Keratinocyte (primary cell): Measurements from ENCODE around the gene SLC12A8. TPM values are rescaled to one million over a fixed set of nuclear protein-coding genes. Genes with fewer than 3 reads are reported as not detected.
A peak's percentile ranks its signal among the peaks of the same experiment; 100 is the strongest.

Source experiments
- DNase-seq: peaks from one replicate; pipeline ENCODE4 v3.0.0-alpha.2; 2011; ENCODE audit warnings: low read depth, missing footprints, low spot score
- FAIRE-seq: peaks from 2 replicates; lab custom pipeline; 2011; peaks lifted over from hg19 to GRCh38; lab: Jason Lieb, UNC
- H2AFZ ChIP-seq: 2 replicates; pipeline ENCODE4 v1.6.0; 2012; ENCODE audit warnings: low read length, control low read depth, inconsistent platforms; ENCODE audit not compliant: control insufficient read depth
- H3K27ac ChIP-seq: 2 replicates; pipeline ENCODE4 v1.5.1; 2011; ENCODE audit warnings: low read length; ENCODE audit not compliant: control insufficient read depth, insufficient read depth
- H3K27me3 ChIP-seq: 3 replicates; pipeline ENCODE4 v1.6.0; 2011; ENCODE audit warnings: low read length; ENCODE audit not compliant: control insufficient read depth, insufficient read depth; ENCODE audit errors: extremely low read depth
- H3K36me3 ChIP-seq, 2 experiments: 2 replicates in 1 of 2; 3 replicates in 1 of 2; pipeline ENCODE4 v1.5.1; 2011; ENCODE audit warnings: low read length in 2 of 2, mild to moderate bottlenecking in 1 of 2; ENCODE audit not compliant: control insufficient read depth in 2 of 2, insufficient read depth in 2 of 2; ENCODE audit errors: extremely low read depth in 1 of 2
- H3K4me1 ChIP-seq: 3 replicates; pipeline ENCODE4 v1.5.1; 2011; ENCODE audit warnings: low read length; ENCODE audit not compliant: control insufficient read depth, insufficient read depth; ENCODE audit errors: extremely low read depth
- H3K4me2 ChIP-seq: 3 replicates; pipeline ENCODE4 v1.6.0; 2011; ENCODE audit warnings: low read depth, low read length; ENCODE audit not compliant: control insufficient read depth, insufficient read depth; ENCODE audit errors: extremely low read depth
- H3K4me3 ChIP-seq, 3 experiments: fragments of 200-600 bp in 1 of 3; sonication (generic) in 1 of 3; 2 replicates in 2 of 3; 3 replicates in 1 of 3; pipeline ENCODE4 v1.5.1; 2011 to 2016; ENCODE audit warnings: low read length in 3 of 3, mild to moderate bottlenecking in 3 of 3, control low read depth in 2 of 3, inconsistent platforms in 1 of 3, low read depth in 1 of 3, mixed read lengths in 1 of 3, mixed run types in 1 of 3, moderate library complexity in 1 of 3; ENCODE audit not compliant: control insufficient read depth in 2 of 3, insufficient read depth in 2 of 3; ENCODE audit errors: extremely low read depth in 1 of 3
- H3K79me2 ChIP-seq: 2 replicates; pipeline ENCODE4 v1.6.0; 2012; ENCODE audit warnings: low read length; ENCODE audit not compliant: control insufficient read depth, insufficient read depth
- H3K9ac ChIP-seq: 3 replicates; pipeline ENCODE4 v1.6.0; 2011; ENCODE audit warnings: low read length; ENCODE audit not compliant: control insufficient read depth, insufficient read depth; ENCODE audit errors: extremely low read depth
- H3K9me1 ChIP-seq: 3 replicates; pipeline ENCODE4 v1.6.0; 2011; ENCODE audit warnings: low read length; ENCODE audit not compliant: control insufficient read depth, insufficient read depth; ENCODE audit errors: extremely low read depth
- H3K9me3 ChIP-seq: 2 replicates; pipeline ENCODE4 v1.5.1; 2012; ENCODE audit warnings: low read depth, low read length; ENCODE audit not compliant: control insufficient read depth
- H4K20me1 ChIP-seq: 3 replicates; pipeline ENCODE4 v1.6.0; 2011; ENCODE audit warnings: low read length; ENCODE audit not compliant: control insufficient read depth, insufficient read depth; ENCODE audit errors: extremely low read depth
- CTCF ChIP-seq, 3 experiments: IDR thresholded peaks in 1 of 3; conservative IDR thresholded peaks in 1 of 3; optimal IDR thresholded peaks in 1 of 3; 2 replicates in 2 of 3; 3 replicates in 1 of 3; pipeline versions ENCODE3 to v1.5.1; 2011; ENCODE audit warnings: low read length in 3 of 3, mild to moderate bottlenecking in 3 of 3, moderate library complexity in 2 of 3, control low read depth in 1 of 3, inconsistent platforms in 1 of 3; ENCODE audit not compliant: insufficient read depth in 2 of 3; ENCODE audit errors: extremely low read depth in 1 of 3
- EZH2 ChIP-seq: IDR thresholded peaks from one replicate; pipeline ENCODE4 v1.6.1; 2012; ENCODE audit warnings: inconsistent platforms, mild to moderate bottlenecking, low read length, moderate library complexity
- dilution Hi-C: fragments of 300-500 bp; cut with MboI; formaldehyde crosslinking; loops from one replicate; pipeline ENCODE4 v1.7.0; 2020; ENCODE audit warnings: low sequenced_read_pairs; ENCODE audit not compliant: extremely low pct_ligation_motif_present
- polyA plus RNA-seq, 5 experiments: library from polyadenylated mRNA; depleted of rRNA in 3 of 5; stranded (reverse) in 3 of 5; stranded (forward) in 1 of 5; unstranded in 1 of 5; fragments of >200 nt; gene quantifications; 1 replicate in 1 of 5; 2 replicates in 3 of 5; 3 replicates in 1 of 5; pipeline versions ENCODE4 v1.2.1 to v1.2.3, GENCODE V29; 2011 to 2012; ENCODE audit warnings: missing spikeins in 2 of 5, low read depth in 1 of 5, low replicate concordance in 1 of 5

Gene SLC12A8
- polyA plus RNA-seq, 1 donor (not counting 4 experiments of a cell fraction or from before 2014, with no cell fraction given): 6.9 TPM

- Histone ChIP-seq H3K9me1 (no peaks in the 10 kb centered on the region), H3K27ac (no peak overlapping the region), H3K4me1 (peaks cover 15% of the 10 kb centered on the region), H3K27me3 (no peaks in the 10 kb centered on the region), H3K9me3 (no peaks in the 10 kb centered on the region), H3K4me3 (no peak overlapping the region), H3K36me3 (peaks cover 3 to 5% of the 10 kb centered on the region in 2 experiments), H3K9ac (no peak overlapping the region), H3K4me2 (no peak overlapping the region), H2AFZ (no peak overlapping the region), H3K79me2 (no peaks in the 10 kb centered on the region), H4K20me1 (no peaks in the 10 kb centered on the region)
- DNase-seq (no peak), FAIRE-seq (no peak)
- TF ChIP-seq EZH2 (no peak), CTCF (optimal IDR thresholded peaks at IDR 0.05 in 1 of 3, IDR thresholded peaks at IDR 0.05 in 1 of 3, conservative IDR thresholded peaks at IDR 0.05 in 1 of 3; ENCODE audit: extremely low read depth in 1 of 3, insufficient read depth in 2 of 3, low read length in 3 of 3) (no peak)
- dilution Hi-C loops: no loop called here
Measured at GRCh38 chr3:125234831-125235230, 22.3 kb upstream of the SLC12A8 start.

- Histone ChIP-seq H3K4me2 (peak overlapping the region; percentile 31), H3K9ac (no peak overlapping the region), H3K9me3 (no peaks in the 10 kb centered on the region), H3K27ac (peak overlapping the region; percentile 60), H3K79me2 (no peaks in the 10 kb centered on the region), H3K36me3 (peaks cover 3 to 5% of the 10 kb centered on the region in 2 experiments), H3K27me3 (no peaks in the 10 kb centered on the region), H3K4me3 (peak overlapping the region in 1 of 3 experiments; percentile 2), H3K9me1 (no peaks in the 10 kb centered on the region), H3K4me1 (peaks cover 15% of the 10 kb centered on the region), H2AFZ (no peak overlapping the region), H4K20me1 (no peaks in the 10 kb centered on the region)
- DNase-seq (no peak), FAIRE-seq (no peak)
- dilution Hi-C loops: no loop called here
- TF ChIP-seq EZH2 (no peak), CTCF (optimal IDR thresholded peaks at IDR 0.05 in 1 of 3, IDR thresholded peaks at IDR 0.05 in 1 of 3, conservative IDR thresholded peaks at IDR 0.05 in 1 of 3; ENCODE audit: extremely low read depth in 1 of 3, insufficient read depth in 2 of 3, low read length in 3 of 3) (no peak)
Measured at GRCh38 chr3:125232401-125232800, 19.9 kb upstream of the SLC12A8 start.
